ENCODE data around the gene PDK2. TPM values are rescaled to one million over a fixed set of nuclear protein-coding genes. Genes with fewer than 3 reads are reported as not detected.

PDK2 gene
- total and polyA plus RNA-seq, 10 of the 15 experiments (the other 5 are each of a cell fraction or from before 2014, with no cell fraction given), result 0.98 to 22.6 (median 12.3) TPM

GRCh38 chr17:50125420-50125997 is 30.4 kb downstream of the PDK2 start:
- H2AFZ ChIP-seq (ENCODE audit: control insufficient read depth, low read depth, low read length), result no peak overlapping the region
- H3K4me2 ChIP-seq (ENCODE audit: control insufficient read depth, insufficient read depth), result no peak overlapping the region
- in situ Hi-C loops (cut with MboI) (no loop called here), intact Hi-C loops (cut with micrococcal nuclease; ENCODE audit: unreplicated experiment) (no loop called here)
- FAIRE-seq (no peak), DNase-seq (ENCODE audit: low read depth, low spot score) (no peak), ATAC-seq (no peak)
- no peaks in the 10 kb centered on the region for H3K9me3 ChIP-seq (replicated peaks; ENCODE audit: control insufficient read depth, insufficient read depth, low read length)
- ChIA-PET CTCF (interaction anchor here (1.1 to 1.9 kb wide), 4 partner anchors 11 to 44 kb away, joined by 3 to 6 read pairs (median 5); no protein-coding TSS in a partner anchor), RAD21 (ENCODE audit: unreplicated experiment) (no interaction called here), SMC1A (ENCODE audit: uncharacterized antibody, unreplicated experiment) (no interaction called here), POLR2A (no interaction called here)
- no TSS peak for BruUV-seq (replicated peaks)
- H3K79me2 ChIP-seq (ENCODE audit: control insufficient read depth, insufficient read depth, low read length), result no peaks in the 10 kb centered on the region
- no peak overlapping the region for H3K9ac ChIP-seq (ENCODE audit: control insufficient read depth, insufficient read depth, low read length)
- 49% methylated on average over 4 of the region's 4 CpGs for WGBS (ENCODE audit: insufficient coverage, insufficient replicate concordance, low lambda C conversion rate, missing lambda C conversion rate)
- peaks cover 6 to 10% of the 10 kb centered on the region in 2 experiments for H3K27me3 ChIP-seq (replicated peaks in 1 of 2; ENCODE audit: control insufficient read depth in 2 of 2, insufficient read depth in 2 of 2, low read length in 1 of 2)
- H3K4me1 ChIP-seq (ENCODE audit: control insufficient read depth, insufficient read depth, low read length), result peaks cover 4% of the 10 kb centered on the region; the same call in 1 of the 2 replicates
- H3K27ac ChIP-seq (ENCODE audit: control insufficient read depth, insufficient read depth), result no peak overlapping the region
- TF ChIP-seq ZNF384 (IDR thresholded peaks at IDR 0.05; ENCODE audit: borderline replicate concordance, low read depth, low read length) (no peak), CHD1 (IDR thresholded peaks at IDR 0.05; ENCODE audit: low read depth, low read length) (no peak), ASH2L (IDR thresholded peaks at IDR 0.05; ENCODE audit: borderline replicate concordance, low read depth) (no peak), IRF3 (IDR thresholded peaks at IDR 0.05) (no peak), BHLHE40 (IDR thresholded peaks at IDR 0.05; ENCODE audit: borderline replicate concordance in 1 of 2, low read depth in 2 of 2, low read length in 1 of 2) (no peak), WRNIP1 (IDR thresholded peaks at IDR 0.05; ENCODE audit: borderline replicate concordance, low read depth, low read length) (no peak), RBBP5 (conservative IDR thresholded peaks at IDR 0.05) (no peak), ELK1 (IDR thresholded peaks at IDR 0.05; ENCODE audit: low read depth, low read length) (no peak), RELA (IDR thresholded peaks at IDR 0.05; ENCODE audit: borderline replicate concordance, partially characterized antibody) (no peak), JUNB (IDR thresholded peaks at IDR 0.05) (no peak), NFYB (IDR thresholded peaks at IDR 0.05; ENCODE audit: insufficient read depth, low read depth, low read length) (no peak), TCF7 (IDR thresholded peaks at IDR 0.05; ENCODE audit: borderline replicate concordance) (no peak), TAF1 (IDR thresholded peaks at IDR 0.05; ENCODE audit: borderline replicate concordance, low read depth, low read length) (no peak), CBX5 (IDR thresholded peaks at IDR 0.05; ENCODE audit: low read depth) (no peak)
- no peak overlapping the region for H3K4me3 ChIP-seq
- H4K20me1 ChIP-seq (ENCODE audit: control insufficient read depth, insufficient read depth), result no peaks in the 10 kb centered on the region
- H3K36me3 ChIP-seq (ENCODE audit: control insufficient read depth in 2 of 2, insufficient read depth in 2 of 2, low read length in 1 of 2), result no peaks in the 10 kb centered on the region
